A549 (cell line): Measurements from ENCODE around the gene SEC14L3.

Experiments
- MAFK ChIP-seq: fragments of 450-650 bp; IDR thresholded peaks from 2 replicates; pipeline ENCODE4 v1.6.1; 2014; ENCODE audit not compliant: partially characterized antibody
- TF ChIP-seq, protein P1 (sequence below): fragments of >200 bp; sonication (Bioruptor Twin); formaldehyde crosslinking; IDR thresholded peaks from 3 replicates; pipeline ENCODE4 v1.5.1; 2016
- TF ChIP-seq, protein P2 (sequence below): IDR thresholded peaks from 2 replicates; pipeline ENCODE4 v1.6.1; 2012; ENCODE audit warnings: low read depth, borderline replicate concordance

DNA sequence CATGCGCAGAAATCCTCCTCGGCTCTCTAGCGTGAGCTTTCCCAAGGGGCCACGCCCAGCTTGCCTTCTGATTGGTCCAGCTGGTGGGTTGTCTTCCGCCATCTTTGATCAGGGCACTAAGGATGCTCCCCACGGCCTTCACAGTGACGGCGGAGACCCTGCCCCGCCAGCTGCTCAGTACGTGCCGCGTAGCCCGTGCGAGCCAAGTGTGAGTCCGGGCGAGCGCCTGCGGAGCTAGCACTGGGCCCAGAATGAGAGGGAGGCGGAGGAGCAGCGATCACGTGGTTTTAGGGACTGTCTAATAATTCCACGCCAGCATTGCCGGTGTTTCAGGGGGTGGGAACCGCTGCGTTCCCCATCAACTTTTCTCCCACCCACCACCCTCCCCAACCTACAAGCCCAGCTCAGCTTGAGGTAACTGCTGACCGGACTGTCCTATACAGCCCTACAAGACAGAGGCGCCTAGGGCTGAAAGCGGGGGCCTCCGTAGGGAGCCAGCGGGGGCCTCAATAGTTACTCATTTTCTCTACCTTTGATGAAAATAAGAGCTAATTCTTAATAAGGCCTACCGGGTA, 47.8 kb downstream of the SEC14L3 start:
- TF ChIP-seq, protein P1, sequence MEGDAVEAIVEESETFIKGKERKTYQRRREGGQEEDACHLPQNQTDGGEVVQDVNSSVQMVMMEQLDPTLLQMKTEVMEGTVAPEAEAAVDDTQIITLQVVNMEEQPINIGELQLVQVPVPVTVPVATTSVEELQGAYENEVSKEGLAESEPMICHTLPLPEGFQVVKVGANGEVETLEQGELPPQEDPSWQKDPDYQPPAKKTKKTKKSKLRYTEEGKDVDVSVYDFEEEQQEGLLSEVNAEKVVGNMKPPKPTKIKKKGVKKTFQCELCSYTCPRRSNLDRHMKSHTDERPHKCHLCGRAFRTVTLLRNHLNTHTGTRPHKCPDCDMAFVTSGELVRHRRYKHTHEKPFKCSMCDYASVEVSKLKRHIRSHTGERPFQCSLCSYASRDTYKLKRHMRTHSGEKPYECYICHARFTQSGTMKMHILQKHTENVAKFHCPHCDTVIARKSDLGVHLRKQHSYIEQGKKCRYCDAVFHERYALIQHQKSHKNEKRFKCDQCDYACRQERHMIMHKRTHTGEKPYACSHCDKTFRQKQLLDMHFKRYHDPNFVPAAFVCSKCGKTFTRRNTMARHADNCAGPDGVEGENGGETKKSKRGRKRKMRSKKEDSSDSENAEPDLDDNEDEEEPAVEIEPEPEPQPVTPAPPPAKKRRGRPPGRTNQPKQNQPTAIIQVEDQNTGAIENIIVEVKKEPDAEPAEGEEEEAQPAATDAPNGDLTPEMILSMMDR = no peak
- no peak for TF ChIP-seq MAFK
- TF ChIP-seq, protein P2, sequence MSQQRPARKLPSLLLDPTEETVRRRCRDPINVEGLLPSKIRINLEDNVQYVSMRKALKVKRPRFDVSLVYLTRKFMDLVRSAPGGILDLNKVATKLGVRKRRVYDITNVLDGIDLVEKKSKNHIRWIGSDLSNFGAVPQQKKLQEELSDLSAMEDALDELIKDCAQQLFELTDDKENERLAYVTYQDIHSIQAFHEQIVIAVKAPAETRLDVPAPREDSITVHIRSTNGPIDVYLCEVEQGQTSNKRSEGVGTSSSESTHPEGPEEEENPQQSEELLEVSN = no peak; the same call in 1 of the 2 replicates
